Retinal pigment epithelial cell (primary cell): ENCODE results near the gene PIK3CG.
"Not testable (repeated sequence)": the region's sequence is repeated elsewhere in the genome, so short reads cannot be mapped to it uniquely, and the experiment has no call there.

Experiments
- DNase-seq: peaks from one replicate; pipeline ENCODE4 v3.0.0-alpha.2; 2010; ENCODE audit warnings: low read depth
- H3K4me3 ChIP-seq: 2 replicates; pipeline ENCODE4 v1.5.1; 2011; ENCODE audit warnings: mild to moderate bottlenecking, low read length, control low read depth, moderate library complexity
- TF ChIP-seq, protein P1 (sequence below): conservative IDR thresholded peaks from 2 replicates; pipeline ENCODE4 v1.5.1; 2011; ENCODE audit warnings: low read depth, low read length, control low read depth, inconsistent platforms

The PIK3CG gene

DNA sequence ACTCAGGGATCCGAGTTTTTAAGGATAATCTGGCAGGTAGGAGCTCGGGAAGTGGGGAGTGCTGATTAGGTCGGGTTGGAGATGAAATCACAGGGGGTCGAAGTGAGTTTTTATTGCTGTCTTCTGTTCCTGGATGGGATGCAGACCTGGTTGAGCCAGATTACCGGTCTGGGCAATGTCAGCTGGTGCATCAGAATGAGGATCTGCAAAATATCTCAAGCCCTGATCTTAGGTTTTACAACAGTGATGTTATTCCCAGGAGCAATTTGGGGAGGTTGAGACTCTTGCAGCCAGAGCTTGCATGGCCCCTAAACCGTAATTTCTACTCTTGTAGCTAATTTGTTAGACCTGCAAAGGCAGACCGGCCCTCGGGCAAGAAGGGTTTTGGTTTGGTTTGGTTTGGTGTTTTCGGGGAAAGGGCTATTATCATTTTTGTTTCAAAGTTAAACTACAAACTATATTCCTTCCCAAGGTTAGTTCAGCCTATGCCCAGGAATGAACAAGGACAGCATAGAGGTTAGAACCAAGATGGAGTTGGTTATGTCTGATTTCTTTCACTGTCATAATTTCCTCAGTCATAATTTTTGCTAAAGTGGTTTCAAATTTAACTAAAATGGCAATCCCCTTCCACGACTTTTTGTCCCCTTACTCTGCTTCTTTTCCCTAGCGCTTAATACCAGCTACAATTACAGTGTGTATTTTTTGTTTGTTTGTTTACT, 20.6 kb upstream of the PIK3CG start:
- TF ChIP-seq, protein P1, sequence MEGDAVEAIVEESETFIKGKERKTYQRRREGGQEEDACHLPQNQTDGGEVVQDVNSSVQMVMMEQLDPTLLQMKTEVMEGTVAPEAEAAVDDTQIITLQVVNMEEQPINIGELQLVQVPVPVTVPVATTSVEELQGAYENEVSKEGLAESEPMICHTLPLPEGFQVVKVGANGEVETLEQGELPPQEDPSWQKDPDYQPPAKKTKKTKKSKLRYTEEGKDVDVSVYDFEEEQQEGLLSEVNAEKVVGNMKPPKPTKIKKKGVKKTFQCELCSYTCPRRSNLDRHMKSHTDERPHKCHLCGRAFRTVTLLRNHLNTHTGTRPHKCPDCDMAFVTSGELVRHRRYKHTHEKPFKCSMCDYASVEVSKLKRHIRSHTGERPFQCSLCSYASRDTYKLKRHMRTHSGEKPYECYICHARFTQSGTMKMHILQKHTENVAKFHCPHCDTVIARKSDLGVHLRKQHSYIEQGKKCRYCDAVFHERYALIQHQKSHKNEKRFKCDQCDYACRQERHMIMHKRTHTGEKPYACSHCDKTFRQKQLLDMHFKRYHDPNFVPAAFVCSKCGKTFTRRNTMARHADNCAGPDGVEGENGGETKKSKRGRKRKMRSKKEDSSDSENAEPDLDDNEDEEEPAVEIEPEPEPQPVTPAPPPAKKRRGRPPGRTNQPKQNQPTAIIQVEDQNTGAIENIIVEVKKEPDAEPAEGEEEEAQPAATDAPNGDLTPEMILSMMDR: no peak
- DNase-seq: no peak
- H3K4me3 ChIP-seq: no peak overlapping the region

DNA sequence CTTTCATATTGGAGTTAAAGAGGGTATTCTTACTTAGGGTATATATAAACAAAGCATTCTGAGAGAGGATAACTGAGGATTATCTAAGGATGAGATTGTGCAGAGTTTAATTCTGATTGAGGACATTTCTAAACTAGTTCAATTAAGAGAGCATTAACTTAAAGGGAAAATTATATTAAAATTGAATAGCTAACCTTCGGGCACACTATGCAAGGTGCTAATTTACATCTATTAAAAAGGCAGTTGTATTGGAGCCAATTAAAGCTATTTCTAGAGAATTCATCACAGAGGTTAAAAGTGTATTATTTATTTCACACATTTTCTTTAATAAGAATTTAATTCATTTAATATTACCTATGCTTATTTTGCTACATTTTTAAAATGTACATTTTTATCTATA, 17.0 kb upstream of the PIK3CG start:
- no peak for DNase-seq
- no peak overlapping the region for H3K4me3 ChIP-seq
- TF ChIP-seq, protein P1: no peak

DNA sequence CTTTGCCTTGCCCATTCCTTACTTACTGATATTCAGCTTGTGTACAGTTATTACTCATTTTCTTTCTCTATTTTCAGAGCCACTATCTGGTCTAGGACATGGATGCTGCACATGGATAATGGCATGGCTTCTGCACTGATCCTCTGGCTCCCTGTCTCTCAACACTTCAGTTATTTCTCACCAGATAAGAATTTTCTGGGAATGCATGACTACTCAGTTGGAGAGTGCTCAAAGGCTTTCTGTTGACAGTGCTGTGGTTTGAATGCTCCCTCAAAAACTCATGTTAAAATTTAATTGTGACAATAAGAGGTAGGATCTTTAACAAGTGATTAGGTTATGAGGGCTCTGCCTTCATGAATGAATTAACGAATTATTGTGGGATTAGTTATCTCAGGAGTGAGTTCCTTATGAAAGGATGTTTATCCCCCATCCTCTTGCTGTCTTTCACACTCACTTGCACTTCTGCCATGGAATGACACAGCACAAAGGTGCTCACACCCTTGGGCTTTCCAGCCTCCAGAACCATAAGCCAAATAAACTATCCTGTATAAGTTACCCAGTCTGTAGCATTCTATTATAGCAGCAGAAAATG, 16.1 kb upstream of the PIK3CG start:
- no peak overlapping the region for H3K4me3 ChIP-seq
- no peak for DNase-seq
- TF ChIP-seq, protein P1: no peak

DNA sequence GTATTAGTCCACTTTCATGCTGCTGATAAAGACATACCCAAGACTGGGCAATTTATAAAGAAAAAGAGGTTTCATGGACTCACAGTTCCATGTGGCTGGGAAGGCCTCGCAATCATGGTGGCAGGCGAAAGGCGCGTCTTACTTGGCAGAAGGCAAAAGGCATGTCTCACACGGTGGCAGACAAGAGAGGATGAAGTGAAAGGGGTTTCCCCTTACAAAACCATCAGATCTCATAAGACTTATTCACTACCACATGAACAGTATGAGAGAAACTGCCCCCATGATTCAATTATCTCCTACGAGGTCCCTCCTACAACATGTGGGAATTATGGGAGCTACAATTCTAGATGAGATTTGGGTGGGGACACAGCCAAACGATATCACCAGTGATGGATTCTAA, 13.4 kb upstream of the PIK3CG start:
- DNase-seq, H3K4me3 ChIP-seq: not testable (repeated sequence)

DNA sequence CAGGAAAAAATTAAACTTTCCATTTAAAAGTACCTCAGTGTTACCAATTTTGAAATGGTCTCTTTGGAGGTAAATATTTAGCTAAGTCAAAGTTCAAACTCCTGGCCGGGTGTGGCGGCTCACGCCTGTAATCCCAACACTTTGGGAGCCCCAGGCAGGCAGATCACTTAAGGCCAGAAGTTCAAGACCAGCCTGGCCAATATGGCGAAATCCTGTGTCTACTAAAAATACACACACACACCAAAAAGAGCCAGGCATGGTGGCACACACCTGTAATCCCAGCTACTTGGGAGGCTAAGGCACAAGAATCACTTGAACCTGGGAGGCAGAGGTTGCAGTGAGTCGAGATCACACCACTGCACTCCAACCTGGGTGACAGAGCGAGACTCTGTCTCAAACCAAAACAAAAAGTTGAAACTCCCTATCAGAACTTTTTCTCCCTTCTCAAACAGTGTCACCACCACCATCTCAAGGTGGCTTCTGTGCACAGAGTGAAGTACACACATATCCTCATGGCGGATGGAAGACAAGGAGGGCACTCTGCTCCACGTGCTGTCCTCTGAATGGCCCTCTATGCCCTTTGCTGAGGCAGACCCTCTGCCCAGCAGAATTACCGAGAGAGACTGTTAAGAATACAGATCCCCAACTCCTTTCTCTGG, 11.7 kb upstream of the PIK3CG start:
- no peak for DNase-seq
- TF ChIP-seq, protein P1: no peak
- H3K4me3 ChIP-seq: no peak overlapping the region

DNA sequence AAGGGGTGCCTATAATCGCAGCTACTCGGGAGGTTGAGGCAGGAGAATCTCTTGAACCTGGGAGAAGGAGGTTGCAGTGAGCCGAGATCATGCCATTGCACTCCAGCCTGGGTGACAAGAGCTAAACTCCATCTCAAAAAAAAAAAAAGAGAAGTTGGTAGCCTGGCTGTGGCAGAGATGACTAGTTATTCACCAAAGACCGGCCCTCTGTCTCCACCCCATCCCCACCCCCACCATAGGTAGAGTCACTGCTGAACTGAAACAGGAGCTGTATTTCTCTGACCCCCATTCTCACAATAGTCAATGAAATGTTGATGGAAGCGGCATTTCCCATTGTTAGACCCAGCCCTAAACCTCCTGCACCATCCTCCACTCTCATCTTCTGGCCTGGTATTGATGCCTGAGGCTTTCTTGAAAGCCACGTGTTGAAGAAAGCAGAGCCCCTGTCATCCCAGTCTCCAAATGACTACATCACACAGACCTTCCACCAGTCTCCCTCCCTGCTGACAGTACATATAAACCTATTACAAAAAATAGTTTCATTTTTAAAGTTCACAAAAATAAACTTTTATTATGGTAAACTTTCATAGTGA, 9.4 kb upstream of the PIK3CG start:
- DNase-seq: no peak
- TF ChIP-seq, protein P1: no peak
- no peak overlapping the region for H3K4me3 ChIP-seq

DNA sequence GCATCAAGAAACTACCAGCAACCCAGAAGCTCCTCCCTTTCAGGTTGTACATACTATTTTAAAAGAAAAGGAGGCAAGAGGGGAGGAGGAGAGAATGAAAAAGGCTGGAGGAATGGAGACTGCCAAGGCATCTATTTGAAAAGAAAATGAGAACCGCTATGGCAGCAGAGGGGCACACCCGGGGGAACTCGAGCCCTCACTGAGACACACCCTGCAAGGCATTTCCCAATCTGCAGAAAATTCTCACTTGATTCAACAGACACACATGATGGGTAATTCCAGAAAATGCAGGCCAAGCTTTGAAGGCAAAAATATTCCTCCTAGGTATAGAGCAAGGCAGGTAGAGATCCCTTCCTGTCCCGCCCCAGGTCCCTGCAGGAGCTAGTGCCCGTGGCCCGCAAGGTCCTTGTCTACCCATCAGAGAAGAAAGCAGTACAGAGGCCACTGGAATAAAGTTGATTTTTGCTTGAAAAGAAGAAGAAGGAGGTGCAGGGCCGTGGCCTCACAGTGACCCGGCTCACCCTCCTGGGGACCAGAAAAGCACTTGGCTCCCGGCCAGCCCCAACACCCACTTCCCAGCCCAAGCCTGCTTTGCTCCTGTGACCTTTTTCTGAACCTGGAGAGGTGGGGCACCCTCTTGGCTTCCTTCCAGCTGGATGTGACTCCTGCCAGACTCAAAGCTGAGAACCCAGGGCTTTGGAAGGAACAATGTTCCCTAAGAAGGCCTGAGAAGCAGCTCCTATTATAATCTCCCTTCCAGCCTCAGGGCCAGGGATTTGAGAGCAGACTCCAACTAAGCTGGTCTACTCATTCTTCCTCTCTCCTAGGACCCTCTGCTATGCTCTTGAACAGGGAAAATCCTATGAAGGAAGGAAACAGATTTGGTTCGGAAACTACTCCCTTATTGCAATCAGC, 6.2 kb upstream of the PIK3CG start:
- DNase-seq: peak; percentile 93
- TF ChIP-seq, protein P1: no peak
- no peak overlapping the region for H3K4me3 ChIP-seq
